Stomach (tissue), 4 donors: ENCODE data around the gene MAP3K5.

Source experiments
- POLR2A ChIP-seq, 4 donors: fragments of 450-650 bp; IDR thresholded peaks; one replicate each; pipeline ENCODE4 v1.6.1; 2016; ENCODE audit warnings: antibody characterized with exemption in 4 of 4, control low read depth in 2 of 4, mild to moderate bottlenecking in 1 of 4, moderate library complexity in 1 of 4
- POLR2AphosphoS5 ChIP-seq, 3 donors: sonication (generic); formaldehyde crosslinking; IDR thresholded peaks; one replicate each; pipeline ENCODE4 v1.6.1; 2016; ENCODE audit warnings: antibody characterized with exemption in 3 of 3

GRCh38 chr6:136598048-136598447 is 194.2 kb downstream of the MAP3K5 start:
- no peak for TF ChIP-seq POLR2AphosphoS5 (IDR thresholded peaks at IDR 0.05)
- TF ChIP-seq POLR2A (IDR thresholded peaks at IDR 0.05) = no peak
